HepG2 (cell line): Measurements from ENCODE around the gene PLEKHB2. TPM values are rescaled to one million over a fixed set of nuclear protein-coding genes. Genes with fewer than 3 reads are reported as not detected.
A peak's percentile ranks its signal among the peaks of the same experiment; 100 is the strongest.

Experiments
- ARID3A ChIP-seq: IDR thresholded peaks from 2 replicates; pipeline ENCODE4 v1.6.1; 2012; ENCODE audit warnings: low read depth, low read length, improper control_type of control experiment
- GABPB1 ChIP-seq: IDR thresholded peaks from 2 replicates; pipeline ENCODE4 v1.6.1; 2016; ENCODE audit warnings: mild to moderate bottlenecking, missing genetic modification reagents, moderate library complexity, missing compliant biosample characterization
- KDM4B ChIP-seq: sonication (generic); formaldehyde crosslinking; IDR thresholded peaks from 2 replicates; pipeline ENCODE4 v1.4.0; 2020; ENCODE audit warnings: missing genetic modification reagents
- PBX3 ChIP-seq: sonication (generic); formaldehyde crosslinking; IDR thresholded peaks from 2 replicates; pipeline ENCODE4 v1.8.1; 2023; ENCODE audit warnings: missing genetic modification reagents, inconsistent platforms, borderline replicate concordance
- SNAPC4 ChIP-seq: sonication (generic); formaldehyde crosslinking; IDR thresholded peaks from 2 replicates; pipeline ENCODE4 v1.4.0; 2020; ENCODE audit warnings: mild to moderate bottlenecking, missing genetic modification reagents
- TAF1 ChIP-seq: sonication (generic); formaldehyde crosslinking; IDR thresholded peaks from 2 replicates; pipeline ENCODE4 v1.4.0; 2020; ENCODE audit warnings: missing genetic modification reagents
- TFDP1 ChIP-seq: IDR thresholded peaks from 2 replicates; pipeline ENCODE4 v1.6.1; 2016; ENCODE audit warnings: missing compliant biosample characterization, missing genetic modification reagents, borderline replicate concordance
- UBTF ChIP-seq: sonication (generic); formaldehyde crosslinking; IDR thresholded peaks from 2 replicates; pipeline ENCODE4 v1.4.0; 2020; ENCODE audit warnings: mild to moderate bottlenecking, missing genetic modification reagents
- ZEB1 ChIP-seq: IDR thresholded peaks from 2 replicates; pipeline ENCODE4 v1.6.1; 2012; ENCODE audit warnings: mild to moderate bottlenecking, low read depth, inconsistent platforms; ENCODE audit not compliant: insufficient replicate concordance
- ZNF232 ChIP-seq: sonication (generic); formaldehyde crosslinking; IDR thresholded peaks from 2 replicates; pipeline ENCODE4 v1.4.0; 2020; ENCODE audit warnings: missing genetic modification reagents, borderline replicate concordance
- ZNF326 ChIP-seq: sonication (generic); formaldehyde crosslinking; IDR thresholded peaks from 2 replicates; pipeline ENCODE4 v1.4.0; 2020; ENCODE audit warnings: missing genetic modification reagents, borderline replicate concordance
- ZNF512B ChIP-seq: sonication (generic); formaldehyde crosslinking; IDR thresholded peaks from 2 replicates; pipeline ENCODE4 v1.5.1; 2020; ENCODE audit warnings: missing genetic modification reagents, mild to moderate bottlenecking, borderline replicate concordance
- ZNF737 ChIP-seq: sonication (generic); formaldehyde crosslinking; IDR thresholded peaks from 2 replicates; pipeline ENCODE4 v1.5.0; 2020; ENCODE audit warnings: missing genetic modification reagents, mild to moderate bottlenecking, borderline replicate concordance
- ZNF792 ChIP-seq: IDR thresholded peaks from 2 replicates; pipeline ENCODE4 v1.6.1; 2016
- polyA plus RNA-seq, 8 experiments: library from polyadenylated mRNA; depleted of rRNA in 3 of 8; stranded (reverse) in 7 of 8; unstranded in 1 of 8; fragments of >200 nt; fragmentation: Illumina TruSeq in 4 of 8; extraction: Trizol in 4 of 8; gene quantifications; 2 replicates each; pipeline versions ENCODE4 v1.2.1 to v1.2.3, GENCODE V29; 2011 to 2016; ENCODE audit warnings: low read depth in 4 of 8, missing spikeins in 1 of 8, mixed read lengths in 1 of 8; ENCODE audit not compliant: insufficient read depth in 1 of 8
- total RNA-seq, 5 experiments: library from RNA; depleted of rRNA; stranded (reverse); fragments of >200 nt; fragmentation: Illumina TruSeq; extraction: Trizol; gene quantifications; 2 replicates each; pipeline ENCODE4 v1.2.3, GENCODE V29; 2016; ENCODE audit warnings: low read depth in 1 of 5

PLEKHB2 gene
- total and polyA plus RNA-seq, 2 of the 13 experiments (the other 11 are each of a cell fraction or from before 2014, with no cell fraction given), result 73.0 to 78.9 TPM

- TF ChIP-seq TFDP1 (CRISPR knock-in tag) (no peak), KDM4B (no peak), ZNF512B (no peak), TAF1 (CRISPR knock-in tag) (no peak), GABPB1 (CRISPR knock-in tag) (peak; percentile 30; the same call in 1 of the 2 replicates), SNAPC4 (CRISPR knock-in tag) (no peak), UBTF (CRISPR knock-in tag) (peak; percentile 88), ZNF737 (CRISPR knock-in tag) (no peak), ZNF232 (CRISPR knock-in tag) (no peak), ZNF326 (CRISPR knock-in tag) (no peak), PBX3 (no peak), ARID3A (no peak), ZEB1 (no peak), ZNF792 (CRISPR knock-in tag) (no peak)
Measured at GRCh38 chr2:131156452-131157149, 51.5 kb downstream of the PLEKHB2 start (continued).
